SIG-M5 (cell line): ENCODE measurements around the gene TBC1D5.
"Not testable (repeated sequence)": the region's sequence is repeated elsewhere in the genome, so short reads cannot be mapped to it uniquely, and the experiment has no call there.

Experiments
- DNase-seq: peaks from one replicate; lab custom pipeline; 2025; lab: John Stamatoyannopoulos, UW

TBC1D5 gene

GRCh38 chr3:17707813-17708543, 34.5 kb downstream of the TBC1D5 start:
- no peak for DNase-seq

DNA sequence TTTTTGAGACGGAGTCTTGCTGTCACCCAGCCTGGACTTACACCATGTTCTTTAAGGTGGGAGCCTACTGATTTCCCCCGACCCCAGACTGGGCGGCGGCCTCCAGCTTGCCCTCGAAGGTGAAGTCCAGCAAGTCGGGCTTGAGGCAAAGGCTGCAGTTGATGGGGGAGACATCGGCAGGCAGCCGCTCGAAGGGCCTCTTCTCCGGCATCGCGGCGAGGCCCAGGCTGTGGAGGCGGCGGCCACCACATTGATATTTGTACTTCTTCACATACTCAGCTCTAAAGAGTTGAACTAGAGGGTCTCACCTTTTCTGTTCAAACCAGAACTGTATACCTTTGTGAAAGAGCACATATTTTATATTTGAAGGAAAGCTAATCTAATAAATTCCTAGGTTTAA, 36.4 kb downstream of the TBC1D5 start:
- not testable (repeated sequence) for DNase-seq

DNA sequence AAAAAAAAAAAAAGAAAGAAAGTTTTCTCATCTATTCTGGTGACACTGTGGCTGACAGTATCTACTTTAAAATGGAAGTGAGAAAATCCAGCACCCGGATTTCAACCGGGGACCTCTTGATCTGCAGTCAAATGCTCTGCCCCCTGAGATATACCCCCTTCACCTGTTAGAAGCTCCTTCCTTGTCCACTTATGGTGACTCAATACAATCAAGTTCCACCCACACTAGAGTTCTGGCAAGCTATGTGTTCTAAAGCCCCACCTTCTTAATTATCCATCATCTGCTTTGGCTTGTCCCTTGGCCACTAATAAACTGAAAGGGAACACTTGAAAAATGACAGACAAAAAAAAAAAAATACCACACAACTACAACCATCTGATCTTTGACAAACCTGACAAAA, 42.6 kb downstream of the TBC1D5 start:
- not testable (repeated sequence) for DNase-seq

GRCh38 chr3:17695665-17696064, 46.8 kb downstream of the TBC1D5 start:
- not testable (repeated sequence) for DNase-seq

- not testable (repeated sequence) for DNase-seq
These were observed 48.8 kb downstream of the TBC1D5 start for GRCh38 chr3:17693670-17693999.

DNA sequence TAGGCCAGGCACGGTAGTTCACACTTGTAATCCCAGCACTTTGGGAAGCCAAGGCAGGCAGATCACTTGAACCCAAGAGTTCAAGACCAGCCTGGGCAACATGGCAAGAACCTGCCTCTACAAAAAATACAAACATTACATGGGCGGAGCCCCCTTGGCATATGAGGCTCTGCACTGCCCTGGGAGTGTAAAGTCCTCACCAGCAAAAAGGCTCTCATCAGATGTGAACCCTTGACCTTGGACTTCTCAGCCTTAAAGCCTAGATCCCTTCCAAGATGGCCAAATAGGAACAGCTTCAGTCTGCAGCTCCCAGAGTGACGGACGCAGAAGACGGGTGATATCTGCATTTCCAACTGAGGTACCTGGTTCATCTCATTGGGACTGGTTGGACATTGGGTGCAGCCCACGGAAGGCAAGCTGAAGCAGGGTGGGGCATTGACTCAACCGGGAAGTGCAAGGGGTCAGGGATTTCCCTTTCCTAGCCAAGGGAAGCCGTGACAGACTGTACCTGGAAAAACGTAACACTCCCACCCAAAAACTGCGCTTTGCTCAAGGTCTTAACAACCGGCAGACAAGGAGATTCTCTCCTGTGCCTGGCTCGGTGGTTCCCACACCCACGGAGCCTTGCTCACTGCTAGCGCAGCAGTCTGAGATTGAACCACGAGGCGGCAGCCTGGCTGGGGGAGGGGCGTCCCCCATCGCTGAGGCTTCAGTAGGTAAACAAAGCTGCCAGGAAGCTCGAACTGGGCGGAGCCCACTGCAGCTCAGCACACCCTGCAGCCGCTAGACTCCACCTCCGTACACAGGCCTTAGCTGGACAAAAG, 49.4 kb downstream of the TBC1D5 start:
- DNase-seq: not testable (repeated sequence)

GRCh38 chr3:17687566-17687965, 54.9 kb downstream of the TBC1D5 start:
- DNase-seq: no peak

DNA sequence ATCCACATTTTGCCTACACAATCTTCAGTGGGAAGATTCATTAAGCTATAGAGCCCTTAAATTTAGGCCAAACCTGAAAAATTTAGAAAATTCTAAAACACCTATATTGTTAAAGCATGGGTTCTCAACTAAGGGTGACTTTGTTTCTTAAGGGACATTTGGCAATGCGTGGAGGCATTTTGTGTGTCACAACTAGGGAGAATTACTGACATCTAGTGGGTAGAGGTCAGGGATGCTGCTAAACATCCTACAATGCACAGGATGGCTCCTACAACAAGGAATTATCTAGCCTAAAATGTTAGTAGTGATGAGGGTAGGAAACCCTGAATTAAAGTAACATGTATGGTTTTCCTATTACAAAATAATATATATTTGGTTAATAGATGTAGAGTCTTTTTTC, 55.8 kb downstream of the TBC1D5 start:
- DNase-seq: no peak

- no peak for DNase-seq
These were observed 58.8 kb downstream of the TBC1D5 start for GRCh38 chr3:17683542-17684207.

DNA sequence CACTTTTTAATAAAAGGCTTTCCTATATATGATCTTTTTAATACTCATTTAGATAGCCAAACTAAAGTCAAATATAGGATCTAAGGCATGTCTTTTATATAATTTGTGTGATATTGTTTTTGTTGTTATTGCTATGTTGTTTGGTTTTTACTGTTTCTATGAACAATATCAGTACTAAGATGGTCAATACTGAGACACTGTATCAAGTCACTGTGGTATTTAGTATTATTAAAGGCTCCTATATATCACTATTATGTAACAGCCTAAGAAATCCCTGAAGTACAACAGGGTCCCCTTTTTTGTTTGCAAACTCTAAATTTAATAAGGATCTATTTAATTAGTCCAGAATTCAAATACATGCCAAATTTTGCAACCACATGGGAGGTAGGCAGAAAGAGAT, 61.9 kb downstream of the TBC1D5 start:
- DNase-seq: no peak

DNA sequence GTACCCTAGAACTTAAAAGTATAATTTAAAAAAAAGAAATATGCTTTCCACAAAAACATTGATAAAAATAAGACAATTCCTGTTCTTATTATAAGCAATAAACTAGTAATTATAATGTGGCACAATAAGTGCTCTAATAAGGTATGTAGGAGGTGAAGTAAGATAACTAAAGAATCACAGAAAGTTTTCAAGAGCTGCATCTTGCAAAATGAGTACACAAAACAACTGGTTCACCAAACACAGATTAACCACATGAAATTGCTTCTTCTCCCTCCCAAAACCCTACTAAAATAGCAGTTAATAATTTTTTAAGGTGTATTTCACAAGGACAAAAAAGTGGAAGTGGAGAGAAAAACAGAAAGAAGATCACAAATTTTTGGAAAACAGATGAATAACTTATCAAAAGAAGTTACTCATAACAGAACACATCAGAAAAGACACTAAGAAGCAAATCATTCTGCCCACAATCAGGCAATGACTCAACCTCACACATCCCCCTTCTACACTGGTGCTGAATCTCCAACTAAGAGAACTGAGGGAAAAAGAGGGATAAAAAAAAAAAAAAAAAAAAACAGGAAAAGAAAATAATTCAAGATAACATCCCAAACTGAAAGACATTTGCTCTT, 64.2 kb downstream of the TBC1D5 start:
- DNase-seq: no peak

- DNase-seq: no peak
These were observed 68.2 kb downstream of the TBC1D5 start for GRCh38 chr3:17674082-17674686.

DNA sequence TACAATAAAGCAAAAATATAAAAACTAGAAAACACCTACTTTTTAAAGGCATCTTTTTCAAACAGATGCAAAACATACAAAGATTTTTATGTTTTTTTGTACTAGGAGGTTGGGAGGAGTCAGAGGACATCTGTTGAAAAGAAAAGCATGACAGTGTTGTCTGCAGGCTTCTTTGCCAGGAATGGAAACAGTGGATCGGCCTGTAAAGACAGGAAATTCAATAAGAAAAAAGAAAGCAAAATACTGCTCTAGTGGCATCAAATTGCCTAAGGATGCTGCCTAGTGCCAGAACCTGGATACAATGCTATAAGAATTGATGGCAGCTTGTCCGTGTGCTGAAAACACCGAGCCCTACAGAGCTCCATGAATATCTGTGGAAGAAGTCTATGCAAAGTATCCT, 69.9 kb downstream of the TBC1D5 start:
- no peak for DNase-seq

GRCh38 chr3:17670749-17671148, 71.7 kb downstream of the TBC1D5 start:
- no peak for DNase-seq

DNA sequence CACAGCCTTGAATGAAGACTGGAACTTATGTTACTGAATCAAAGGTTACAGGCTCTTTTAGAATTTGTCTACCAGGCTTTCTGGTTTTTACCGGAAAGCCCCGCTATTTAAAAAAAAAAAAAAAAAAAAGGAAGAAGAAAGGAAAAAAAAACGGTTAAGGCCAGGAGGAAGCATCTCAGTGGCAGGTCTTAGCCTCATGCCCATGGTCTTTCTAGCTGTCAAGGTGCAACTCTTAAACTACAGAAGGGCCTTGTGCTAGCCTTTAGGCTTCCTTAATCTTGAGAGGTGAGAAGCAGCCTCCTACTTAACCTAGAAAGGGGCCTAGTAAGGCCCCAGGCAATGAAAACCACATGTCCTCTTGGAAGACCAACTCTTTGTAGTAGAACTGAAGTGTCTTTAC, 77.5 kb downstream of the TBC1D5 start:
- no peak for DNase-seq

DNA sequence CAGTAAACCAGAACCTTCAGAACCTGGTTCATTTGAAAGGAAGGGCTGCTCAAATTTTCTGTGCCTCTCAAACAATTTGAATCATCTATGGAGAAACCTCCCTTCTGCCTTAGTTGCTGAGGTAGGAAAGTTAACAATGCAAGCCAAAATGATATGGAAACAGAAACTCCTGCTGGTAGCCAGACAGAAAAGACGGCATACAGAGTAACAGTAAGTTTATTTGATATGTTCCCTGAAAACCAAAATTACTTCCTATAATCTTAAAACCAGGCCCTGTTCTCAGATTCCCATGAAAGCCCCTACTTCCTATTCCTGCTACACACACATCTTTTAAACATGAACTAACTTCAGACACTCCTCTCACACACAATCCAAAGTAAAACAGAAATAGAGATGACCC, 86.2 kb downstream of the TBC1D5 start:
- DNase-seq: no peak

DNA sequence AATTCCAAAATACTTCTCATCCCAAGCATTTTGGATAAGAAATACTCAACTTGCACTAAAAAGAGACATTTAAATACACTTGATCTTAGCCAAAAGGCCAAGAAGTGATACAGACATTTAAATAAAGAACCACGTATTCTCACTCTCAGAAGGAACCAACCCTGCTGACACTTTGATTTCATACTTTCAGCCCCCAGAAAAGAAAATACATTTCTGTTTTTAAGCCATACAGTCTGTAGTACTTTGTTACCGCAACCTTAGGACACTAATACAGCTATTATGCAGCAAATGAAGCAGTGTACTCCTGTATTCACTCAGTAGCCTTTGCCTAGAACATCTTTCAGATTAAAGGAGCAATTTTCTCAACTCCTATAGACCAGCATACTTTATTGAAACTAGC, 86.7 kb downstream of the TBC1D5 start:
- no peak for DNase-seq

GRCh38 chr3:17649748-17650147, 92.7 kb downstream of the TBC1D5 start:
- DNase-seq: not testable (repeated sequence)

DNA sequence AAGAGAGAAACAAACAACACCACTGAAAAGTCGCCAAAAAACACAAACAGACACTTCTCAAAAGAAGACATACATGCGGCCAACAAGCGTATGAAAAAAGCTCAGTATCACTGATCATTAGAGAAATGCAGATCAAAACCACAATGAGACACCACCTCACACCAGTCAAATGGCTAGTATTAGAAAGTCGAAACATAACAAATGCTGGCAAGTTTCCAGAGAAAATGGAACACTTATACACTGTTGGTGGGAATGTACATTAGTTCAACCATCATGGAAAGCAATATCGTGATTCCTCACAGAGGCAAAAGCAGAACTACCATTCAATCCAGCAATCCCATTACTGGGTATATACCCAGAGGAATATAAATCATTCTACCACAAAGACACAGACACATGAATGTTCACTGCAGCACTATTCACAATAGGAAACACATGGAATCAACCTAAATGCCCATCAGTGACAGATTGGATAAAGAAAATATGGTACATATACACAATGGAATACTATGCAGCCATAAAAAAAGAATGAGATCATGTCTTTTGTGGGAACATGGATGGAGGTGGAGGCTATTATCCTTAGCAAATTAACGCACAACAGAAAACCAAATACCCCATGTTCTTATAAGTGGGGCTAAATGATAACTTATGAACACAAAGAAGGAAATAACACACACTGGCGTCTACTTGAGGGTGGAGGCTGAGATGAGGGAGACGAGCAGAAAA, 93.6 kb downstream of the TBC1D5 start:
- not testable (repeated sequence) for DNase-seq

DNA sequence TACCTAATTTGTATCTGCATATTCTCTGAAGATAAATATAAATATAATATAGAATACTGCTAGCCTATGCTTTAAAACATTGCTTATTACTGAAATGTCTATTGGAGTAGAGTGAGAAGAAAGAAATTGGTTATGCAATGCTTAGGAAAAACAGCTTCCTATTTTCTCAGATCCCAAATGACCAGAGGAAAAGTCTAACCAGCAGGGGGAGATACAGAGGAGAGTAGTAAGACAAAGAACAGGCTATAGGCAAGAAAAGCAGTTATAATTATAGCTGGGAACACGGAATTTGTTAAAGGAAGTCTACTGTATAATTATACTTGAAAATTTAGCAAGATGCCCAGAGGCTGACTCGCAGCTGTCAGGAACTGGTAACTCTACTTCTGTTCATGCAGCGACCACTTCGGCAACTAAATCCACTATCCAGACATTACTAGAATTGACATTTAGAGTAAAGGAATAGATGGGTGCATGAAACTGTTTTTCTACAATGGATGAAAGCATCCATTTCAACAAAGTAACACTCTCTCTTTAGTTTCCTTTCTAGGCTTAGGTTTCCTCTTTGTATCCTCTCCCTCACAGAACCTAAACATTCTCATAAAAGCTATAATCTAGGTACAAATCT, 97.2 kb downstream of the TBC1D5 start:
- no peak for DNase-seq

DNA sequence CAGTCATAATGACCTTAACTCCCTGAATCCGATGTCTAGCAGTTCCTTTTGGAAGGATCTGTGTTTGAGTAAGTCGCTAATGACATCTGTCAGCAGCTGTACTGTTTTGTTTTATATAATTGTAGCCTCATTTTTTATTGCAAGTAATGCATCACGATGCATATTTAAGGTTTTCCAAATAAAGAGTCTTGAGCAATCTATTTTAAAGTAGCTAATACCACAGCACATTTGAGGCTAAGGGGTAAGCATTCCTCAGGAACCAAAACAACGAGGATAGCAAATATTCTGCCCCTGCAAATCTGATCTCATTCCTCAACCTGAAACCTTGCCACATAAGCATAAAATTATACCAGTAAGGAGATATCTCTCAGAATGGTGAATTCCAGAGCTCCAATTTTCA, 98.7 kb downstream of the TBC1D5 start:
- no peak for DNase-seq
